Stimulated activated CD4-positive, alpha-beta T cell treated with anti-CD3 and anti-CD28 coated beads, TNF-alpha, amount 100 ng/mL, for 48 hours (primary cell): ENCODE data around the gene PILRA.

Source experiments
- DNase-seq, 3 donors: peaks; one replicate each; pipeline ENCODE4 v3.0.0-alpha.2; 2020; ENCODE audit warnings: low read depth in 3 of 3

PILRA gene

GRCh38 chr7:100411101-100411500 lies 37.8 kb downstream of the PILRA start:
- DNase-seq = no peak

- DNase-seq = no peak
Observed at GRCh38 chr7:100413346-100413745, 40.1 kb downstream of the PILRA start.

GRCh38 chr7:100413889-100414288 lies 40.6 kb downstream of the PILRA start:
- DNase-seq = no peak

- DNase-seq = no peak
Observed at GRCh38 chr7:100415448-100415847, 42.2 kb downstream of the PILRA start.

- DNase-seq = no peak
Observed at GRCh38 chr7:100418930-100419659, 45.8 kb downstream of the PILRA start.

DNA sequence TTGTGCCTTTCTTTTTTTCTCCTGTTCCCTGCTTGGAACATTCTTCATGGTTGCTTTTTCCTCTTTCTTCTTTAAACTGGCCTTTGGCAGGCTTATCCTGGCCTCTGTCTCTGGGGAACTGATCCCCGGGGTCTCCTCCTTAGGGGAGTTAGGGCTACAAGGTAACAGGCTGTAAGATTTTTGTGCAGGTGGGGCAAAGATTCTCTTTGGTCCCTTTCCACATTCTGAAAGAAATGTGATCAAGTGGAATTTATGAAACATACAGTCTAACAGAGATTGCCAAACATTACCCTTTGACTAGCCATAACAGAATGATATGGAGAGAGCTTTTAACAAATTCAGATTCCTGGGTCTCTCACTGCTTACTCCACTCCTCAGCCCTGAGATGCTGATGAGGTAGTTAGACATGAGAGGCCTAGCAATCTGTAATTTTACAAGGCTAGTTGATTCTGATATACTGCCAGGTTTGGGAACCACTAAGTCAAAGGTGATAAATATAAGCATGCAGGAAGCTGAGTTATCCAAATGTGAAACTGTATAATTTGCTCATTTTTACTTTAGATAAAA lies 46.5 kb downstream of the PILRA start:
- DNase-seq = no peak

GRCh38 chr7:100423315-100423714 lies 50.0 kb downstream of the PILRA start:
- no peak for DNase-seq

DNA sequence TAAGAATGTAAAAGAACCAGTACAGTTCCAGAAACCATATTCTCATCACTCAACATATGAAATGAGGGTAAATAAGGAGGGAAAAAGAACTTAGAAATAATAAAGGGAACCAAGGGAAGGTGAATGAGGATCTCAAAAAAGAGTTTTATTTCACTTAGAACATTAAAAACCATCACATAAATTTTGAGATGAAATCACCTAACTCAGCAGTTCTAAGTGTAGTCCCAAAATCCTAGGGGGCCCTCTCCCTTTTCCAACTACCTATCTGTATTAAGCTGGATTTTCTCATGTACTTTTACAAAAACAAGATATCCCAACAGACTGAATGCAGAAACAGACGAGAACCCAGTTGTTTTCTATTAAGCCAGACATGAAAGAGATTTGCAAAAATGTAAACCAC lies 52.1 kb downstream of the PILRA start:
- DNase-seq = no peak

GRCh38 chr7:100426516-100426915 lies 53.2 kb downstream of the PILRA start:
- no peak for DNase-seq

DNA sequence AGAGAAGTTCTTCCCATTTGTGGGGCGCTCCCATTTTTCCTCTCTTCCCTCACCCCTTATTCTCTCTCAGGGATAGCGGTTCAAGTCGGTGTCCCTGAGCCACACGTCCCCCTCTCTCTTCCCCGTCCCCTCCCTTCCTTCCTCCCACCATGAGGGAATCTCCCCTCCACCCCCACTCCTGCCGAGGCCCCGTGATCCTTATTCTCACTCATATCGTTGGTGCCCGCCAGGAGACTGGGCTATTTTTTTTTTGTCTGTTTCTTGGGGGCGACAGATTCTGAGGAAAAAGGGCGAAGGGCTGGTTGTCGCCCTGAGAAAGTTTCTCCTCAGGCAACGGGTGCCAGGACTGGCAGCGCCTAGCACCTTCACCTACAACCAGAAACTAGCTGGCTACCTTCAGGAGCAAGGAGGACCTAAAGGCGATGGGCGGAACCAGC lies 54.5 kb downstream of the PILRA start:
- DNase-seq = no peak

DNA sequence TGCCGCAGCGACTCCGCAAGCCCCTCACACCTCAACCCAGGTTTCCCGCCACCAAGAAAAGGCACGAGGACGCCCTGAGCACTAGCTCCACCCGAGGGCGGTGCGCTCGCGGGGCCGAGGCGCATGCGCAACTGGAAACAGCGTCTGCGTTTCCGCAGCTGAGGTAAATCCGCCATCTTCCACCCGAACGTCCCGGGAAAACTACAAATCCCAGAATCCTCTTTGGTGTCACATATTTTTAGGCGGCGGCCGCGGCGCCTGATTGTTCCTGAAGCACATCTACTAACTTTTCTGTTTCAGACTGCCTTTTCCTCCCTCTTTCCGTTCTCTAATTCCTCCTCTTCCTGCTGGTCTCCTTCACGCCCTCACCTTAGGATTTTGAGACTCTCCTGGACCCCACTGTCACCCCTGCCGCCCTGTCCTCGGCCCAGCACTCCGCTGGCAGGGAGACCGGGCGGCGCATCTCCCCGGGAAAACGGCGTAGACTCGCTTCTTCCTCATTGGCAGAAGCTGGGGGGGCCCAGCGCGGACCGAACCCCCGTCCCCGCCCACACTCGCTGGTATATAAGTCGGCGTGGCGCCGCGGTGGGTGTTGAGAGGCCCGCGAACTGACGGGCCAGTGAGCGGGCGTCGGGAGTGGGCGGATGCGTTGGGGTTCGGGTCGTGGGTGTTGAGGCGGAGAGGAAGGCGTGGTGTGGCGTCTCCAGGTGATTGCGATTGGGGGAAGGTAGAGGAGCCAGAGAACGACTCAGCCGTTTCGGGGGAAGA lies 55.1 kb downstream of the PILRA start, which contains the start of gene ZCWPW1:
Gene ZCWPW1, minus strand, starts transcription at position 505 of the 768 bp plus-strand sequence. CDS start 8,054 bp downstream, outside the sequence.
- peak; percentile 94 to 96 (median 95) for DNase-seq

GRCh38 chr7:100428967-100429636 lies 55.8 kb downstream of the PILRA start:
- peak; percentile 100 for DNase-seq

GRCh38 chr7:100429637-100430492 lies 56.6 kb downstream of the PILRA start, which contains the start of gene MEPCE:
Gene MEPCE (plus strand): TSS chr7:100429831. CDS start chr7:100430019, 188 bp downstream.
- peak; percentile 92 to 96 (median 93) for DNase-seq

DNA sequence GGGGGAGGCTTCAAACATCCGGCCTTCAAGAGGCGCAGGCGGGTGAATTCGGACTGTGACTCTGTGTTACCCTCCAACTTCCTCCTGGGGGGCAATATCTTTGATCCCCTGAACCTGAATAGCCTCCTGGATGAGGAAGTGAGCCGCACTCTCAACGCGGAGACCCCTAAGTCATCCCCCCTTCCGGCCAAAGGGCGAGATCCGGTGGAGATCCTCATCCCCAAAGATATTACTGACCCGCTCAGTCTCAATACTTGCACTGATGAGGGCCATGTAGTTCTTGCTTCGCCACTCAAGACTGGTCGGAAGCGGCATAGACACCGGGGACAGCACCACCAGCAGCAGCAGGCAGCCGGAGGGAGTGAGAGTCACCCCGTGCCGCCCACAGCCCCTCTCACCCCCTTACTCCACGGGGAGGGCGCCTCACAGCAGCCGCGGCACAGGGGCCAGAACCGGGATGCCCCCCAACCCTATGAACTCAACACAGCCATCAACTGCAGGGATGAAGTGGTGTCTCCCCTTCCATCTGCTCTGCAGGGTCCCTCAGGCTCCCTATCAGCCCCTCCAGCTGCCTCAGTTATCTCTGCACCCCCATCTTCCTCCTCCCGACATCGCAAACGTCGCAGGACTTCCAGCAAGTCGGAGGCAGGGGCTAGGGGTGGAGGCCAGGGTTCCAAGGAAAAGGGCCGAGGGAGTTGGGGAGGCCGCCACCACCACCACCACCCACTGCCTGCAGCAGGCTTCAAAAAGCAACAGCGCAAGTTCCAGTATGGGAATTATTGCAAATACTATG lies 57.4 kb downstream of the PILRA start:
- peak in 1 of 3 donors; percentile 31 for DNase-seq

DNA sequence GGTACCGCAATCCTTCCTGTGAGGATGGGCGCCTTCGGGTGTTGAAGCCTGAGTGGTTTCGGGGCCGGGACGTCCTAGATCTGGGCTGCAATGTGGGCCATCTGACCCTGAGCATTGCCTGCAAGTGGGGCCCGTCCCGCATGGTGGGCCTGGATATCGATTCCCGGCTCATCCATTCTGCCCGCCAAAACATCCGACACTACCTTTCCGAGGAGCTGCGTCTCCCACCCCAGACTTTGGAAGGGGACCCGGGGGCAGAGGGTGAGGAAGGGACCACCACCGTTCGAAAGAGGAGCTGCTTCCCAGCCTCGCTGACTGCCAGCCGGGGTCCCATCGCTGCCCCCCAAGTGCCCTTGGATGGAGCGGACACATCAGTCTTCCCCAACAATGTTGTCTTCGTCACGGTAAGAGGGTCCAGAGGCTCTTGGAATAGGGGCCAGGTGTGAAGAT lies 58.0 kb downstream of the PILRA start:
- no peak for DNase-seq

DNA sequence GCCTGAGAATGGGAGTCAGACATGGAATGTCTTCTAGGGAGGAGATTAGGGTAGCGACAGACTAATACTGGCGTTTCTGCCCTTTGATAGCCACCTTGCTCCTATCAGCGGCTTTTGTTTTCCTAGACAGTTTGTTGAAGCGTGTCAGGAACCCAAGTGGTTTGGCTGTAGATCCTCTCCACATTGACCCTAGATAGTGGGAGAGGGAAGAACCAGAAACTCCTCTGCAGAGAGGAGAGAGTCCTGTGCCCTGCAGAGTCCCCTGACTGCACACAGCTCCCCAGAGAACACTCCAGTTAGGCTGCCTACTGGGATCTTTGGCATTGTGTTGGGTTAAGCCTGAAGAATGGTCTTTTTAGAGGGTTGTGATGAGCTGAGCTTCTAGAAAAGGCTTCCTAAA lies 58.8 kb downstream of the PILRA start:
- DNase-seq = no peak

DNA sequence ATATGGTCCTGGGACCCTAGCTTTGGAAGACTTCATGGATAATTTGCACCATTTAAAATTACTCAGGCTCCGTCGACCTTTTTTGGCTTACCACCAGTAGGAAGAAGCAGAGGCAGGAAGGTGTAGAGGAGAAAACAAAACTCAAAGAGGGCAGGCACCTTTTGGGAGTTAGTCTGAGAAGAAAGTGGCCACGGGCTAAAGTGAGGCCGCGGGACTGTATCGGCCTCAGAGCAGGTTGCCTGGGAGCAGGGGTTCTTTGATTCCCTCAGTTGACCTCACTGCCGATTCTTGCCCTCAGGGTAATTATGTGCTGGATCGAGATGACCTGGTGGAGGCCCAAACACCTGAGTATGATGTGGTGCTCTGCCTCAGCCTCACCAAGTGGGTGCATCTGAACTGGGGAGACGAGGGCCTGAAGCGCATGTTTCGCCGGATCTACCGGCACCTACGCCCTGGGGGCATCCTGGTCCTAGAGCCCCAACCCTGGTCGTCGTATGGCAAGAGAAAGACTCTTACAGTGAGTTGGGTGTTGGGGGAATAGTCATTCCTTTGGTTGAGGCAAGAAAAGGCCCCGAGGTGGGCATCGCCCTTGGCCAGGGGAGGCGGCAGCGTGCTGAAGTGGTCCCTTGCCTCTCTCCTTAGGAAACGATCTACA lies 59.5 kb downstream of the PILRA start:
- no peak for DNase-seq

DNA sequence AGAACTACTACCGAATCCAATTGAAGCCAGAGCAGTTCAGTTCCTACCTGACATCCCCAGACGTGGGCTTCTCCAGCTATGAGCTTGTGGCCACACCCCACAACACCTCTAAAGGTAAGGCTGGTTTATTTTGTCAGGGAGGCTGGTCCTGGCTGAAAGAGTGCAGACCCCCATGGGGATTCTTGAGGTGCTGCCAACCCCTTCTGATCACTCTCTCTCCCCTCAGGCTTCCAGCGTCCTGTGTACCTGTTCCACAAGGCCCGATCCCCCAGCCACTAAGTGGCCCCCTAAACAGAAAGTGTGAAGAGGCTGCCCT lies 59.9 kb downstream of the PILRA start:
- DNase-seq = no peak

- no peak for DNase-seq
Observed at GRCh38 chr7:100433592-100434296, 60.5 kb downstream of the PILRA start.
